GM03348 (cell line): ENCODE results near the gene FLRT2.
A peak's percentile ranks its signal among the peaks of the same experiment; 100 is the strongest.

Source experiments
- DNase-seq: peaks from one replicate; pipeline ENCODE4 v3.0.0; 2012; ENCODE audit warnings: low spot score

Gene FLRT2

GRCh38 chr14:85597701-85598100 is 67.8 kb downstream of the FLRT2 start:
- no peak for DNase-seq

GRCh38 chr14:85599939-85600338 is 70.0 kb downstream of the FLRT2 start:
- DNase-seq, result no peak

- no peak for DNase-seq
Observed at GRCh38 chr14:85601246-85601645, 71.3 kb downstream of the FLRT2 start.

- no peak for DNase-seq
Observed at GRCh38 chr14:85601690-85602089, 71.7 kb downstream of the FLRT2 start.

- no peak for DNase-seq
Observed at GRCh38 chr14:85602345-85602744, 72.4 kb downstream of the FLRT2 start.

GRCh38 chr14:85604021-85604420 is 74.1 kb downstream of the FLRT2 start:
- no peak for DNase-seq

- no peak for DNase-seq
Observed at GRCh38 chr14:85604714-85605113, 74.8 kb downstream of the FLRT2 start.

GRCh38 chr14:85607651-85608081 is 77.7 kb downstream of the FLRT2 start:
- DNase-seq, result peak; percentile 77

- DNase-seq, result no peak
Observed at GRCh38 chr14:85613496-85613895, 83.6 kb downstream of the FLRT2 start.

GRCh38 chr14:85616386-85616885 is 86.5 kb downstream of the FLRT2 start:
- no peak for DNase-seq

- no peak for DNase-seq
Observed at GRCh38 chr14:85616886-85617285, 86.9 kb downstream of the FLRT2 start.

GRCh38 chr14:85617791-85618190 is 87.8 kb downstream of the FLRT2 start:
- no peak for DNase-seq

GRCh38 chr14:85618390-85618789 is 88.4 kb downstream of the FLRT2 start:
- no peak for DNase-seq

GRCh38 chr14:85618978-85619377 is 89.0 kb downstream of the FLRT2 start:
- no peak for DNase-seq

GRCh38 chr14:85619851-85620250 is 89.9 kb downstream of the FLRT2 start:
- no peak for DNase-seq

GRCh38 chr14:85620947-85621346 is 91.0 kb downstream of the FLRT2 start:
- DNase-seq, result no peak

- no peak for DNase-seq
Observed at GRCh38 chr14:85622106-85622505, 92.2 kb downstream of the FLRT2 start.

- DNase-seq, result no peak
Observed at GRCh38 chr14:85622986-85623685, 93.2 kb downstream of the FLRT2 start.

GRCh38 chr14:85625925-85626585 is 96.1 kb downstream of the FLRT2 start:
- no peak for DNase-seq

- DNase-seq, result peak; percentile 10
Observed at GRCh38 chr14:85634205-85634604, 104.3 kb downstream of the FLRT2 start.

- DNase-seq, result no peak
Observed at GRCh38 chr14:85644211-85644610, 114.3 kb downstream of the FLRT2 start.

GRCh38 chr14:85653029-85653428 is 123.1 kb downstream of the FLRT2 start:
- DNase-seq, result no peak

- no peak for DNase-seq
Observed at GRCh38 chr14:85660243-85660922, 130.4 kb downstream of the FLRT2 start.
